Activated B cell treated with CpG ODN at 0.5 μM for 24 hours (primary cell): ENCODE results near the gene MSI2. TPM values are rescaled to one million over a fixed set of nuclear protein-coding genes. Genes with fewer than 3 reads are reported as not detected.

Experiments
- ATAC-seq: fragments of 200-7000 bp; cut with Tn5 transposase; one replicate; pipeline ENCODE4 v1.10.0; 2021; ENCODE audit warnings: low read depth, mild to moderate bottlenecking, moderate library complexity
- CTCF ChIA-PET: fragments of 350-600 bp; sonication (Branson Sonifier 250); formaldehyde crosslinking; loops from one replicate; lab custom pipeline; 2021; ENCODE audit warnings: antibody characterized with exemption; lab: Charles Lee
- POLR2A ChIA-PET: fragments of 350-600 bp; sonication (Branson Sonifier 250); formaldehyde crosslinking; loops from one replicate; lab custom pipeline; 2021; ENCODE audit warnings: antibody characterized with exemption; lab: Charles Lee
- DNase-seq: peaks from one replicate; pipeline ENCODE4 v3.0.0; 2022
- H3K27ac Mint-ChIP-seq: one replicate; pipeline ENCODE4 v1.8.0; 2020; ENCODE audit warnings: mixed read lengths
- H3K27me3 Mint-ChIP-seq: one replicate; pipeline ENCODE4 v1.8.0; 2021; ENCODE audit warnings: mixed read lengths
- H3K36me3 Mint-ChIP-seq: one replicate; pipeline ENCODE4 v1.8.0; 2021; ENCODE audit warnings: low read depth, mixed read lengths
- H3K4me1 Mint-ChIP-seq: one replicate; pipeline ENCODE4 v1.8.0; 2021; ENCODE audit warnings: mixed read lengths
- H3K4me3 Mint-ChIP-seq: one replicate; pipeline ENCODE4 v1.8.0; 2020; ENCODE audit warnings: mild to moderate bottlenecking, mixed read lengths
- H3K9me3 Mint-ChIP-seq: one replicate; pipeline ENCODE4 v1.8.0; 2020; ENCODE audit warnings: mixed read lengths
- intact Hi-C: fragments of 100-400 bp; cut with micrococcal nuclease; formaldehyde crosslinking; loops from one replicate; pipeline ENCODE4 v1.15.1; 2024
- total RNA-seq: library from RNA; stranded (reverse); gene quantifications from 2 replicates; pipeline ENCODE4 v1.2.3, GENCODE V29; 2022
- TF ChIP-seq, protein P1 (sequence below): fragments of 200-600 bp; IDR thresholded peaks from one replicate; pipeline ENCODE4 v1.8.0; 2022; ENCODE audit warnings: antibody characterized with exemption, mild to moderate bottlenecking

MSI2 gene
- total RNA-seq, 1 donor from 2014 or later, result 102 TPM

DNA sequence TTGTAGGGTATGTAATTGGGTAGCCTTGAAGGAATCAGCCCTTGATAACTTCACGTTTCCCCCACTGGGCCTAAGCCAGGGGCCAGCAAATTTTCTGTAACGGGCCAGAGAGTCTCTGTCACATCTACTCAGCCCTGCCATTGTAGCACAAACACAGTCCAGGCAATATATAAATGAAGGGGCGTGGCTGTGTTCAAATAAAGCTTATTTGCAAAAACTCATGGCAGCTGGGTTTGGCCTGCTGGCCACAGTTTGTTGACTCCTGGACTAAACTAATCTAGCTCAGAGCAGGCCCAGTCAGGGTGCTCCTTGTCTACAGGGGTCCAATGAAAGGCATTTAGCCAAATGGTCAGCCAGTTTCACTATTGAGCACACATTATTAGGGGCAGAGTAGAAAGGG lies 347.2 kb downstream of the MSI2 start:
- TF ChIP-seq, protein P1, sequence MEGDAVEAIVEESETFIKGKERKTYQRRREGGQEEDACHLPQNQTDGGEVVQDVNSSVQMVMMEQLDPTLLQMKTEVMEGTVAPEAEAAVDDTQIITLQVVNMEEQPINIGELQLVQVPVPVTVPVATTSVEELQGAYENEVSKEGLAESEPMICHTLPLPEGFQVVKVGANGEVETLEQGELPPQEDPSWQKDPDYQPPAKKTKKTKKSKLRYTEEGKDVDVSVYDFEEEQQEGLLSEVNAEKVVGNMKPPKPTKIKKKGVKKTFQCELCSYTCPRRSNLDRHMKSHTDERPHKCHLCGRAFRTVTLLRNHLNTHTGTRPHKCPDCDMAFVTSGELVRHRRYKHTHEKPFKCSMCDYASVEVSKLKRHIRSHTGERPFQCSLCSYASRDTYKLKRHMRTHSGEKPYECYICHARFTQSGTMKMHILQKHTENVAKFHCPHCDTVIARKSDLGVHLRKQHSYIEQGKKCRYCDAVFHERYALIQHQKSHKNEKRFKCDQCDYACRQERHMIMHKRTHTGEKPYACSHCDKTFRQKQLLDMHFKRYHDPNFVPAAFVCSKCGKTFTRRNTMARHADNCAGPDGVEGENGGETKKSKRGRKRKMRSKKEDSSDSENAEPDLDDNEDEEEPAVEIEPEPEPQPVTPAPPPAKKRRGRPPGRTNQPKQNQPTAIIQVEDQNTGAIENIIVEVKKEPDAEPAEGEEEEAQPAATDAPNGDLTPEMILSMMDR, result no peak
- ChIA-PET CTCF (interaction anchor here (0.8 to 3.7 kb wide), 6 partner anchors 19 to 360 kb away, joined by 3 to 17 read pairs (median 4); no protein-coding TSS in a partner anchor), POLR2A (interaction anchor here (0.6 to 8.2 kb wide), 7 partner anchors 19 to 348 kb away, joined by 3 to 73 read pairs (median 6); partner anchors contain the start of gene MSI2)
- peaks cover 4% of the 10 kb centered on the region for H3K36me3 Mint-ChIP-seq
- H3K4me1 Mint-ChIP-seq, result peaks cover 67% of the 10 kb centered on the region
- H3K9me3 Mint-ChIP-seq, result no peaks in the 10 kb centered on the region
- H3K4me3 Mint-ChIP-seq, result no peak overlapping the region
- ATAC-seq (no peak), DNase-seq (no peak)
- peak overlapping the region; percentile 86 for H3K27ac Mint-ChIP-seq
- intact Hi-C loops, result loop anchor here (5.0 kb wide), 1 partner anchor 161 kb away; no protein-coding TSS in a partner anchor
- H3K27me3 Mint-ChIP-seq, result no peaks in the 10 kb centered on the region

GRCh38 chr17:57603978-57604377 lies 347.7 kb downstream of the MSI2 start:
- H3K9me3 Mint-ChIP-seq, result no peaks in the 10 kb centered on the region
- H3K4me1 Mint-ChIP-seq, result peaks cover 63% of the 10 kb centered on the region
- H3K27ac Mint-ChIP-seq, result peak overlapping the region; percentile 86
- ChIA-PET POLR2A (interaction anchor here (0.6 to 8.2 kb wide), 7 partner anchors 19 to 348 kb away, joined by 3 to 73 read pairs (median 6); partner anchors contain the start of gene MSI2), CTCF (interaction anchor here (0.8 to 4.8 kb wide), 7 partner anchors 19 to 361 kb away, joined by 3 to 42 read pairs (median 4); no protein-coding TSS in a partner anchor)
- intact Hi-C loops, result loop anchor here (1.0 to 5.0 kb wide), 7 partner anchors 33 to 361 kb away; partner anchors contain the start of gene MSI2
- ATAC-seq (peak; percentile 72), DNase-seq (peak; percentile 42)
- no peaks in the 10 kb centered on the region for H3K27me3 Mint-ChIP-seq
- H3K36me3 Mint-ChIP-seq, result peaks cover 4% of the 10 kb centered on the region
- TF ChIP-seq, protein P1, result no peak
- peak overlapping the region; percentile 58 for H3K4me3 Mint-ChIP-seq

DNA sequence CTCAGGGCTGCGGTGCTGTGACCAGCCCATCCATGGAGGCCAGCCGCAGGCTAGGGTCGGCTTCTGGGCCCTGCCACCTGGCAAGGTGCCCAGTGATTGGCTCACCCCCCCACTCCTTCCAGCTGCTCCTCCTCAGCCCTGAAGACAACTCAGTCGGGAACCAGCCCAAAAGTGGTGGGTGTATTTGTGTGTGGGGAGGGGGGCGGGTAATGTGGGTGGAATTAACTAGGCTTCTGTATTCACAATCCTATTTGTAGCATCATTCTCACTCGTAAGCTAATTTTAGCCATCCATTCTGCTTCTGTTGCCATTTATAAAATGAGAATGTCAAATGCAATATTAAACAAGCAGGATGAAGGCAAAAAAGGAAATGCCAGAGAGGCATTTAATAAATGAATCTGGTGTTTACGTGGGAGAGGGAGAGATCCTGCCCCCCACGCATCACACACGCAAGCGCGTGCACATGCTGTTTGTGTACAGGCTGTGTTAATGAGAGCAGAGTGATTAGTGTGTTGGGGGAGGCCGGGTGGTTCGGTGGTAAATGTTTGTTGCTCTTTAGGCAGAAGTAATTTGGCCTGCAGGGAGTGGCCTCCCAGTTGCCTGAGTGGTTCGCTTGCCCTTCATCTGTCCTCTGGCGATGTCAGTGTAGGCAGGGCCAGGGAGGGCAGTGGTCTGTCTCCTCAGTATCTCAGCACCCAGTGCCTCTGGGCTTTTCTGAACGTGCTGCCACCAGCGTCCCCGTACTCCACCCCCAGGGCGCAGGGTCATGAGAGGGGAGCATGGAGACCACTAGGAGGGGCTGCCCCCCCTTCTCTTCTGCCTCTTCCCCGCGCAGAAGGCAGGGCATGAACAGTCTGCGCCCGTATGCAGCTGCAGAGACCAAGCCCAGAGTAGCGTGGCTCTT lies 348.7 kb downstream of the MSI2 start:
- peak; percentile 76 for ATAC-seq
- TF ChIP-seq, protein P1, result no peak
- Mint-ChIP-seq H3K27ac (peak overlapping the region; percentile 86), H3K4me3 (peak overlapping the region; percentile 72), H3K27me3 (no peaks in the 10 kb centered on the region), H3K9me3 (no peaks in the 10 kb centered on the region), H3K4me1 (peaks cover 56% of the 10 kb centered on the region), H3K36me3 (peaks cover 3% of the 10 kb centered on the region)
- CTCF ChIA-PET, result interaction anchor here (0.6 to 4.8 kb wide), 9 partner anchors 8 to 770 kb away, joined by 3 to 42 read pairs (median 3); no protein-coding TSS in a partner anchor
- intact Hi-C loops, result loop anchor here (1.0 to 5.0 kb wide), 10 partner anchors 18 to 362 kb away; partner anchors contain the start of gene MSI2
- POLR2A ChIA-PET, result interaction anchor here (0.7 to 8.2 kb wide), 11 partner anchors 18 to 481 kb away, joined by 3 to 73 read pairs (median 6); no protein-coding TSS in a partner anchor
- DNase-seq, result peak; percentile 48

DNA sequence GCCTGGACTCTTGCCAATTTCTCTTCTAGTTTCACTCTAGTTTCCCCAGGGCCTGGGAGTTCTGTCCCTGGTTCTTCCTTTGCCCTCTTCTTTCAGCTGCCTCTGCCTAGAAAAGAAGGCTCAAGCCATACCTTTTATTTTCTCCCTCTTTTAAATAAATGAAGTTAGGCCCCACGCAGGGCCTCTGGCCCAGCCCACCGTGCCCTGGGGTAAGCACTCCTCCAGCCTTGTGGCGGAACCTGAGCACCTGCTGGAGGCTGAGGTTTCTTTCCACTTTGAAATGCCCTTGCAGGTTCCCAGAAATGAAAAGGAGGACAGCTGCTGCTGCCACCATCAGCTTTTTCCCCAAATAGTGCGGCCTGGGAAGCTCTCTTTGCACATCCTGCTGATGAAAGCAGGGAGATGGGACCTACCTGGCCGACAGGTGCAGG lies 349.4 kb downstream of the MSI2 start:
- Mint-ChIP-seq H3K27ac (peak overlapping the region; percentile 86), H3K4me1 (peaks cover 53% of the 10 kb centered on the region), H3K9me3 (no peaks in the 10 kb centered on the region), H3K36me3 (peaks cover 2% of the 10 kb centered on the region), H3K4me3 (peak overlapping the region; percentile 72), H3K27me3 (no peaks in the 10 kb centered on the region)
- TF ChIP-seq, protein P1, result no peak
- ChIA-PET POLR2A (interaction anchor here (0.8 to 8.2 kb wide), 9 partner anchors 17 to 348 kb away, joined by 3 to 73 read pairs (median 6); no protein-coding TSS in a partner anchor), CTCF (interaction anchor here (1.0 to 4.8 kb wide), 6 partner anchors 17 to 363 kb away, joined by 3 to 42 read pairs (median 4); no protein-coding TSS in a partner anchor)
- ATAC-seq (no peak), DNase-seq (peak; percentile 30)
- intact Hi-C loops, result loop anchor here (1.0 to 2.0 kb wide), 6 partner anchors 18 to 363 kb away; partner anchors contain the start of gene MSI2
